Activated CD4-positive, alpha-beta memory T cell treated with anti-CD3 and anti-CD28 coated beads for 36 hours (primary cell): Measurements from ENCODE around the gene SMCR8. TPM values are rescaled to one million over a fixed set of nuclear protein-coding genes. Genes with fewer than 3 reads are reported as not detected.
"Not testable (repeated sequence)": the region's sequence is repeated elsewhere in the genome, so short reads cannot be mapped to it uniquely, and the experiment has no call there.

Source experiments
- CTCF ChIA-PET: fragments of 350-600 bp; sonication (Branson Sonifier 250); formaldehyde crosslinking; loops from one replicate; lab custom pipeline; 2021; ENCODE audit warnings: antibody characterized with exemption, inconsistent platforms; lab: Charles Lee
- POLR2A ChIA-PET: fragments of 350-600 bp; sonication (Branson Sonifier 250); formaldehyde crosslinking; loops from one replicate; lab custom pipeline; 2021; ENCODE audit warnings: antibody characterized with exemption; lab: Charles Lee
- DNase-seq: peaks from one replicate; pipeline ENCODE4 v3.0.0-alpha.2; 2020
- H3K27ac Mint-ChIP-seq: one replicate; pipeline ENCODE4 v1.8.0; 2021; ENCODE audit warnings: mixed read lengths
- H3K27me3 Mint-ChIP-seq: one replicate; pipeline ENCODE4 v1.8.0; 2021; ENCODE audit warnings: mixed read lengths
- H3K36me3 Mint-ChIP-seq: one replicate; pipeline ENCODE4 v1.8.0; 2021; ENCODE audit warnings: mixed read lengths
- H3K4me1 Mint-ChIP-seq: one replicate; pipeline ENCODE4 v1.8.0; 2021; ENCODE audit warnings: low read depth, mixed read lengths
- H3K4me3 Mint-ChIP-seq: one replicate; pipeline ENCODE4 v1.8.0; 2021; ENCODE audit warnings: mild to moderate bottlenecking, mixed read lengths
- H3K9me3 Mint-ChIP-seq: one replicate; pipeline ENCODE4 v1.8.0; 2021; ENCODE audit warnings: mixed read lengths
- intact Hi-C: fragments of 100-400 bp; cut with micrococcal nuclease; formaldehyde crosslinking; loops from one replicate; pipeline ENCODE4 v1.15.1; 2023
- microRNA-seq: library from miRNA; unstranded; fragments of <30 nt; microRNA quantifications from one replicate; pipeline ENCODE4 v1.2.0, GENCODE V29; 2022; ENCODE audit warnings: borderline number of aligned reads, borderline microRNAs expressed, borderline replicate concordance
- total RNA-seq, 2 experiments: library from RNA; stranded (reverse); gene quantifications; one replicate each; pipeline ENCODE4 v1.2.3, GENCODE V29; 2021

Gene SMCR8
- total RNA-seq, 2 experiments from 2014 or later = 11.1 to 11.3 TPM

DNA sequence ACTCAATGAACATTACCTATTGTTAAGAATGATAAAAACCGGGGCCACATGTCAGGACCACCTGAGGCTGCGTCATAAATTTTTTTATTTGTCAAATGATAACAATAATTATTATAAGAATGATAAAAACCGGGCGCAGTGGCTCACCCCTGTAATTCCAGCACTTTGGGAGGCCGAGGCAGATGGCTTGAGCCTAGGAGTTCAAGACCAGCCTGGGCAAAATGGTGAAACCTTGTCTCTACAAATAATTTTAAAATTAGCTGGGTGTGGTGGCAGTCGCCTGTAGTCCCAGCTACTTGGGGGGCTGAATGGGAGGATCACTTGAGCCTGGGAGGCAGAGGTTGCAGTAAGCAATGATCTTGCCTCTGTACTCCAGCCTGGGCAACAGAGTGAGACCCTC lies 49.1 kb downstream of the SMCR8 start:
- ChIA-PET POLR2A (no interaction called here), CTCF (no interaction called here)
- no peak overlapping the region for H3K4me3 Mint-ChIP-seq
- no peaks in the 10 kb centered on the region for H3K9me3 Mint-ChIP-seq
- peaks cover 15% of the 10 kb centered on the region for H3K4me1 Mint-ChIP-seq
- peaks cover 3% of the 10 kb centered on the region for H3K36me3 Mint-ChIP-seq
- no peaks in the 10 kb centered on the region for H3K27me3 Mint-ChIP-seq
- intact Hi-C loops = no loop called here
- no peak overlapping the region for H3K27ac Mint-ChIP-seq
- no peak for DNase-seq

DNA sequence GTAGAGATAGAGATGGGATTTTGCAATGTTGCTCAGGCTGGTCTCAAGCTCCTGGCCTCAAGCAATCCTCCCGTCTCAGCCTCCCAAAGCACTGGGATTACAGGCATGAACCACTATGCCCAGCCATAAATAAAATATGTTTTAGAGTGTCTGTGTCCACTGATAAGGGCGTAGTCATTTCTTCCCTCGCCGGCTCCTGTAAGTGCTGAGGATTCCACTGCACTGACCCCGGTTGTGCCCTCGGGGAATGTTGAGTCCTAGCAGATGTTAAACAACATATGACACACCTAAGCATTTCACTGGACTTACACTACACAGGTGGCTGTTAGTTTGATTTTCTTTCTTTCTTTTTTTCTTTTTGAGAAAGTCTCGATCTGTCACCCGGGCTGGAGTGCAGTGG lies 53.9 kb downstream of the SMCR8 start:
- POLR2A ChIA-PET = no interaction called here
- Mint-ChIP-seq H3K27ac (no peak overlapping the region), H3K4me1 (peaks cover 14% of the 10 kb centered on the region), H3K9me3 (no peaks in the 10 kb centered on the region), H3K27me3 (peaks cover 14% of the 10 kb centered on the region), H3K4me3 (no peak overlapping the region), H3K36me3 (no peaks in the 10 kb centered on the region)
- intact Hi-C loops = no loop called here
- CTCF ChIA-PET = no interaction called here
- no peak for DNase-seq

DNA sequence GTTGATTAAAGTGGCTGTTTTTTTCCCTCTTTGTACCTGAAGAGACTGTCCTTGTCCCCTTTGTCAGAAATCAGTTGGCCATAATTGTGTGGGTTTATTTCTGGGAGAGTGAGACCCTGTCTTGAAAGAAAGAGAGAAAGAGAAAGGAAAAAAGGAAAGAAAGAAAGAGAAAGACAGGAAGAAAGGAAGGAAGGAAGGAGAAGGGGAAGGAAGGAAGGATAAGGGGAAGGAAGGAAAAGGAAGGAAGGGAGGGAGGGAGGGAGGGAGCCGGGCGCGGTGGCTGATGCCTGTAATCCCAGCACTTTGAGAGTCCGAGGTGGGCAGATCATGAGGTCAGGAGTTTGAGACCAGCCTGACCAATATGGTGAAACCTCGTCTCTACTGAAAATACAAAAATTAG lies 55.7 kb downstream of the SMCR8 start:
- CTCF ChIA-PET = no interaction called here
- Mint-ChIP-seq H3K9me3 (no peaks in the 10 kb centered on the region), H3K27me3 (peaks cover 14% of the 10 kb centered on the region), H3K27ac (no peak overlapping the region), H3K4me3 (no peak overlapping the region), H3K36me3 (no peaks in the 10 kb centered on the region), H3K4me1 (peaks cover 14% of the 10 kb centered on the region)
- POLR2A ChIA-PET = no interaction called here
- intact Hi-C loops = no loop called here
- DNase-seq = no peak

DNA sequence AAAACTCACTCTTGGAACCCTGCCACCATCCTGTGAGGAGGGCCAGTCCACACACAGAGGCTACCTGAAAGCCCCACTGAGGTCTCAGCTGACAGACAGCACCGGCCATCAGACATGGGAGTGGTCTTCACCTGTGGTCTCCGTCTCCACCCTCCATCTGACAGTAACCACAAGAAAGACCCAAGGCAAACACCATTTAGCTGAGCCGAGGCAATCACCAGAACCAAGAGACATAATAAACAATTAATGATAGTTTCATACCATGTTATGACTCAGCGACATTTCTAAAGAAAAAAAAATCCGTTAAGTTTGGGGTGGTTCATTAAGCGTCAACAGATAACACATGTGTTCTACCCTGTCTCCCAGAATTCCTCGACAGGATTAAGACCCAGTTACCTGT lies 56.4 kb downstream of the SMCR8 start:
- Mint-ChIP-seq H3K27me3 (peaks cover 14% of the 10 kb centered on the region), H3K36me3 (no peaks in the 10 kb centered on the region), H3K9me3 (no peaks in the 10 kb centered on the region), H3K4me3 (no peak overlapping the region), H3K27ac (no peak overlapping the region), H3K4me1 (peaks cover 14% of the 10 kb centered on the region)
- no peak for DNase-seq
- POLR2A ChIA-PET = no interaction called here
- intact Hi-C loops = no loop called here
- CTCF ChIA-PET = no interaction called here

DNA sequence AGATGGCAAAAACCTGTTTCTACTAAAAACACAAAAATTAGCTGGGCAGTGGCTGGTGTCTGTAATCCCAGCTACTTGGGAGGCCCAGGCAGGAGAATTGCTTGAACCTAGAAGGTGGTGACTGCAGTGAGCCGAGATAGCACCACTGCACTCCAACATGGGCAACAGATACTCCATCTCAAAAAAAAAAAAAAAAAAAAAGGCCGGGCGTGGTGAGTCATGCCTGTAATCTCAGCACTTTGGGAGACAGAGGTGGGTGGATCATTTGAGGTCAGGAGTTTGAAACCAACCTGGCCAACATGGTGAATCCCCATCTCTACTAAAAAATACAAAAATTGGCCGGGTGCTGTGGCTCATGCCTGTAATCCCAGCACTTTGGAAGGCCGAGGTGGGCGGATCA lies 58.1 kb downstream of the SMCR8 start:
- CTCF ChIA-PET = not testable (repeated sequence)
- DNase-seq = peak; percentile 53

DNA sequence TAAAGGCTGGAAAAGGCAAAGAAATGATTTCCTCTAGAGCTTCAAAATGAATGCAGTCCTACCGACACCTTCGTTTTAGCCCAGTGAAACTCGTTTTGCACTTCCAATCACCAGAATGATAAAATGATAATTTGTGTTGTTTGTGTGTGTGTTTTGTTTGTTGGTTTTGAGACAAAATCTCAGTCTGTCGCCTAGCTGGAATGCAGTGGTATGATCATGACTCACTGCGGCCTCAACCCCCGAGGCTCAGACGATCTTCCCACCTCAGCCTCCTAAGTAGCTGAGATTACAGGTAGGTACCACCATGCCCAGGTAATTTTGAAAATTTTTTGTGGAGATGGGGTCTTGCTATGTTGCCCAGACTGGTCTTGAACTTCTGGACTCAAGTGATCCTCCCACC lies 59.1 kb downstream of the SMCR8 start:
- Mint-ChIP-seq H3K4me3 (no peak overlapping the region), H3K36me3 (no peaks in the 10 kb centered on the region), H3K27me3 (peaks cover 14% of the 10 kb centered on the region), H3K9me3 (no peaks in the 10 kb centered on the region), H3K27ac (no peak overlapping the region), H3K4me1 (peaks cover 14% of the 10 kb centered on the region)
- intact Hi-C loops = no loop called here
- DNase-seq = no peak
- ChIA-PET POLR2A (no interaction called here), CTCF (no interaction called here)

More for the DNA sequence above, 58.1 kb downstream of the SMCR8 start:
- intact Hi-C loops, H3K9me3 Mint-ChIP-seq, H3K4me3 Mint-ChIP-seq, H3K36me3 Mint-ChIP-seq, POLR2A ChIA-PET, H3K27ac Mint-ChIP-seq: not testable (repeated sequence)
- Mint-ChIP-seq H3K27me3 (peaks cover 14% of the 10 kb centered on the region), H3K4me1 (peaks cover 14% of the 10 kb centered on the region)

Small RNA genes within 50 kb of the gene (microRNA-seq; reads per million reads assigned to microRNA genes)
- not detected for gene MIR6778

Other genes starting within 250 kb of the SMCR8 start
- 10 to 100 TPM; 37.7 to 39.3 TPM for gene DRG2, start 227.3 kb upstream of the SMCR8 start, total RNA-seq
- gene MYO15A, start 206.5 kb upstream of the SMCR8 start, total RNA-seq = 1 to 10 TPM in 1 of 2 experiments, under 1 TPM in 1; 0.78 to 1.3 TPM
- 100 to 1,000 TPM; 122 to 127 TPM for gene ALKBH5, start 131.5 kb upstream of the SMCR8 start, total RNA-seq
- gene LLGL1, start 89.7 kb upstream of the SMCR8 start, total RNA-seq = 10 to 100 TPM; 27.3 to 27.5 TPM
- gene FLII, start 56.6 kb upstream of the SMCR8 start, total RNA-seq = 100 to 1,000 TPM; 357 to 359 TPM
- 1 to 10 TPM; 6.5 to 6.8 TPM for gene MIEF2, start 54.6 kb upstream of the SMCR8 start, total RNA-seq
- gene TOP3A, start 299 bp upstream of the SMCR8 start, total RNA-seq = 10 to 100 TPM; 52.4 to 53.0 TPM
- 10 to 100 TPM; 49.2 to 49.9 TPM for gene SHMT1, start 48.3 kb downstream of the SMCR8 start, total RNA-seq
- gene EVPLL, start 62.5 kb downstream of the SMCR8 start, total RNA-seq = not detected
- under 1 TPM in 1 of 2 experiments, not detected in 1; 0.19 TPM for gene LGALS9C, start 161.5 kb downstream of the SMCR8 start, total RNA-seq